HepG2 (cell line): Measurements from ENCODE around the gene STK38L. TPM values are rescaled to one million over a fixed set of nuclear protein-coding genes. Genes with fewer than 3 reads are reported as not detected.

Experiments used
- ERF ChIP-seq: IDR thresholded peaks from 2 replicates; pipeline ENCODE4 v1.6.1; 2018; ENCODE audit warnings: missing biosample characterization, missing genetic modification reagents
- HDAC6 ChIP-seq: fragments of 200-600 bp; sonication (generic); IDR thresholded peaks from 2 replicates; pipeline ENCODE4 v1.7.0; 2017; ENCODE audit warnings: mild to moderate bottlenecking, antibody characterized with exemption, low read length, low read depth
- JDP2 ChIP-seq: sonication (generic); formaldehyde crosslinking; IDR thresholded peaks from 2 replicates; pipeline ENCODE4 v1.8.1; 2022; ENCODE audit warnings: missing genetic modification reagents, borderline replicate concordance
- KLF11 ChIP-seq: IDR thresholded peaks from 2 replicates; pipeline ENCODE4 v1.6.1; 2016; ENCODE audit warnings: missing compliant biosample characterization
- ONECUT2 ChIP-seq: sonication (generic); formaldehyde crosslinking; IDR thresholded peaks from 2 replicates; pipeline ENCODE4 v1.4.0; 2020; ENCODE audit warnings: missing genetic modification reagents
- PATZ1 ChIP-seq: sonication (generic); formaldehyde crosslinking; IDR thresholded peaks from 2 replicates; pipeline ENCODE4 v1.4.0; 2020; ENCODE audit warnings: missing genetic modification reagents
- SIN3A ChIP-seq: IDR thresholded peaks from 2 replicates; pipeline ENCODE4 v1.6.1; 2011; ENCODE audit warnings: low read depth, mild to moderate bottlenecking, control low read depth, low read length, borderline replicate concordance
- SMC3 ChIP-seq: IDR thresholded peaks from 2 replicates; pipeline ENCODE4 v1.6.1; 2011; ENCODE audit warnings: low read length, improper control_type of control experiment
- TCF12 ChIP-seq, 2 experiments: fragments of 450-650 bp in 1 of 2; sonication (generic) in 1 of 2; formaldehyde crosslinking in 1 of 2; IDR thresholded peaks; 2 replicates each; pipeline versions ENCODE4 v1.6.1 to v1.8.0; 2017 to 2022; ENCODE audit warnings: antibody characterized with exemption in 1 of 2, mild to moderate bottlenecking in 1 of 2, missing genetic modification reagents in 1 of 2, moderate library complexity in 1 of 2
- XBP1 ChIP-seq: sonication (generic); formaldehyde crosslinking; IDR thresholded peaks from 2 replicates; pipeline ENCODE4 v1.5.0; 2020; ENCODE audit warnings: missing genetic modification reagents
- ZBTB8A ChIP-seq: sonication (generic); formaldehyde crosslinking; IDR thresholded peaks from 2 replicates; pipeline ENCODE4 v1.4.0; 2020; ENCODE audit warnings: mild to moderate bottlenecking, low read depth, missing genetic modification reagents, borderline replicate concordance
- ZMYM4 ChIP-seq: sonication (generic); formaldehyde crosslinking; IDR thresholded peaks from 2 replicates; pipeline ENCODE4 v1.8.1; 2023; ENCODE audit warnings: mild to moderate bottlenecking, missing genetic modification reagents
- ZNF333 ChIP-seq: sonication (generic); formaldehyde crosslinking; IDR thresholded peaks from 2 replicates; pipeline ENCODE4 v1.4.0; 2020; ENCODE audit warnings: mild to moderate bottlenecking, missing genetic modification reagents, borderline replicate concordance
- ZNF720 ChIP-seq: sonication (generic); formaldehyde crosslinking; IDR thresholded peaks from 2 replicates; pipeline ENCODE4 v1.4.0; 2020; ENCODE audit warnings: missing genetic modification reagents
- polyA plus RNA-seq, 8 experiments: library from polyadenylated mRNA; depleted of rRNA in 3 of 8; stranded (reverse) in 7 of 8; unstranded in 1 of 8; fragments of >200 nt; fragmentation: Illumina TruSeq in 4 of 8; extraction: Trizol in 4 of 8; gene quantifications; 2 replicates each; pipeline versions ENCODE4 v1.2.1 to v1.2.3, GENCODE V29; 2011 to 2016; ENCODE audit warnings: low read depth in 4 of 8, missing spikeins in 1 of 8, mixed read lengths in 1 of 8; ENCODE audit not compliant: insufficient read depth in 1 of 8
- total RNA-seq, 5 experiments: library from RNA; depleted of rRNA; stranded (reverse); fragments of >200 nt; fragmentation: Illumina TruSeq; extraction: Trizol; gene quantifications; 2 replicates each; pipeline ENCODE4 v1.2.3, GENCODE V29; 2016; ENCODE audit warnings: low read depth in 1 of 5
- TF ChIP-seq, protein P1 (sequence below): sonication (generic); formaldehyde crosslinking; IDR thresholded peaks from 2 replicates; pipeline ENCODE4 v1.5.0; 2020; ENCODE audit warnings: missing genetic modification reagents
- TF ChIP-seq, protein P2 (sequence below): sonication (generic); formaldehyde crosslinking; IDR thresholded peaks from 2 replicates; pipeline ENCODE4 v1.4.0; 2020; ENCODE audit warnings: missing genetic modification reagents, mild to moderate bottlenecking, borderline replicate concordance
- TF ChIP-seq, protein P3 (sequence below): sonication (generic); formaldehyde crosslinking; IDR thresholded peaks from 2 replicates; pipeline ENCODE4 v1.4.0; 2020; ENCODE audit warnings: mild to moderate bottlenecking, low read depth, missing genetic modification reagents
- TF ChIP-seq, protein P4 (sequence below): sonication (generic); formaldehyde crosslinking; IDR thresholded peaks from 2 replicates; pipeline ENCODE4 v1.4.0; 2020; ENCODE audit warnings: mild to moderate bottlenecking, missing genetic modification reagents
- TF ChIP-seq, protein P5 (sequence below): sonication (generic); formaldehyde crosslinking; IDR thresholded peaks from 2 replicates; pipeline ENCODE4 v1.8.1; 2022; ENCODE audit warnings: low read depth, mild to moderate bottlenecking, missing genetic modification reagents

The STK38L gene
- total and polyA plus RNA-seq, 2 of the 13 experiments (the other 11 are each of a cell fraction or from before 2014, with no cell fraction given), result 6.1 to 26.4 TPM

DNA sequence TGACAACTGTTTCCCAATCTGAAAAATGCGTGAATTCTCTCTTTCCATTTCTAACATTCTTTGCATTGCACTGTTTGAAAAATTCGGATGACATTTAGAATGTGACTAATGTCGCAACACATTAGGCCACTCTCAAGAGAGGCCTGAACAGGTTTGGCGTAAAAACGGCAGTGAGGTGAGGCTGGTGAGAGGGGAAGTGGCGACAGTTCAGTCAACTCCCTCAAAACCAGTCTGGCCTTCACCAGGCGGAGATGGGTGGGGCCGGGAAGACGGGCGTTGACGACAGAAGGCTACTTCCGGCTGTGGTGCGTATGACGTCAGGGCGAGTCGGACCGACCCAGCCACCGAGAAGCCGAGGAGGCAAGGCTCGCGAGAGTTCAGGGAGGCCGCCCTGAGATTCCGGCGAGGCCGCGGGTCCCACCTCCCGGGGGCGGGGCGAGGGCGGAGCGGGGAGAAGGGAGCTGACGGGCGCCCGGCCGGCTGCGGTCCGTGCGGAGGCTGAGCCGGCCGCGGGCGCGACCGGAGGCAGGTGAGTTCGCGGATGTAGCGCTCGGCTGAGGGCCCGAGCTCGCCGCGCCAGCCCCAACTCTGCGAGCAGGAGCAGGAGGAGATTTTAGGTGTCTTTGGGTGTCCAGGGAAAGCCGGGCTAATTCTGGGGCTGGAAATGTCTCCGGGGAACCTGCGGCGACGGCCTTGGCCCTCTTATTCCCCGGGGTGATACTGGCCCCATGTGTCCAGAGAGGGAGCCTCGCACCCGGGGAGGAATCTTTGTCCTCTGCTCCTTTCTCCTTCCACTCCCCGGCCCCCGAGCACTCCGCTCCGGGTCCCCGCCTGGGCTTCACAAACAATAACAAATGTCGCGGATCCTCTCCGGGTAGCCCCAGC, at the start of gene STK38L (continued):
- no peak for TF ChIP-seq XBP1
- peak; percentile 100 for TF ChIP-seq ZMYM4 (CRISPR knock-in tag)
- TF ChIP-seq HDAC6, result no peak
- TF ChIP-seq, protein P1, sequence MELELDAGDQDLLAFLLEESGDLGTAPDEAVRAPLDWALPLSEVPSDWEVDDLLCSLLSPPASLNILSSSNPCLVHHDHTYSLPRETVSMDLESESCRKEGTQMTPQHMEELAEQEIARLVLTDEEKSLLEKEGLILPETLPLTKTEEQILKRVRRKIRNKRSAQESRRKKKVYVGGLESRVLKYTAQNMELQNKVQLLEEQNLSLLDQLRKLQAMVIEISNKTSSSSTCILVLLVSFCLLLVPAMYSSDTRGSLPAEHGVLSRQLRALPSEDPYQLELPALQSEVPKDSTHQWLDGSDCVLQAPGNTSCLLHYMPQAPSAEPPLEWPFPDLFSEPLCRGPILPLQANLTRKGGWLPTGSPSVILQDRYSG (CRISPR knock-in tag), result no peak
- no peak for TF ChIP-seq SIN3A
- peak; percentile 20; the same call in 1 of the 2 replicates for TF ChIP-seq PATZ1 (CRISPR knock-in tag)
- TF ChIP-seq ZNF333 (CRISPR knock-in tag), result peak; percentile 57; the same call in 1 of the 2 replicates
- TF ChIP-seq, protein P2, sequence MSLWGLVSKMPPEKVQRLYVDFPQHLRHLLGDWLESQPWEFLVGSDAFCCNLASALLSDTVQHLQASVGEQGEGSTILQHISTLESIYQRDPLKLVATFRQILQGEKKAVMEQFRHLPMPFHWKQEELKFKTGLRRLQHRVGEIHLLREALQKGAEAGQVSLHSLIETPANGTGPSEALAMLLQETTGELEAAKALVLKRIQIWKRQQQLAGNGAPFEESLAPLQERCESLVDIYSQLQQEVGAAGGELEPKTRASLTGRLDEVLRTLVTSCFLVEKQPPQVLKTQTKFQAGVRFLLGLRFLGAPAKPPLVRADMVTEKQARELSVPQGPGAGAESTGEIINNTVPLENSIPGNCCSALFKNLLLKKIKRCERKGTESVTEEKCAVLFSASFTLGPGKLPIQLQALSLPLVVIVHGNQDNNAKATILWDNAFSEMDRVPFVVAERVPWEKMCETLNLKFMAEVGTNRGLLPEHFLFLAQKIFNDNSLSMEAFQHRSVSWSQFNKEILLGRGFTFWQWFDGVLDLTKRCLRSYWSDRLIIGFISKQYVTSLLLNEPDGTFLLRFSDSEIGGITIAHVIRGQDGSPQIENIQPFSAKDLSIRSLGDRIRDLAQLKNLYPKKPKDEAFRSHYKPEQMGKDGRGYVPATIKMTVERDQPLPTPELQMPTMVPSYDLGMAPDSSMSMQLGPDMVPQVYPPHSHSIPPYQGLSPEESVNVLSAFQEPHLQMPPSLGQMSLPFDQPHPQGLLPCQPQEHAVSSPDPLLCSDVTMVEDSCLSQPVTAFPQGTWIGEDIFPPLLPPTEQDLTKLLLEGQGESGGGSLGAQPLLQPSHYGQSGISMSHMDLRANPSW, result no peak
- TF ChIP-seq, protein P3, sequence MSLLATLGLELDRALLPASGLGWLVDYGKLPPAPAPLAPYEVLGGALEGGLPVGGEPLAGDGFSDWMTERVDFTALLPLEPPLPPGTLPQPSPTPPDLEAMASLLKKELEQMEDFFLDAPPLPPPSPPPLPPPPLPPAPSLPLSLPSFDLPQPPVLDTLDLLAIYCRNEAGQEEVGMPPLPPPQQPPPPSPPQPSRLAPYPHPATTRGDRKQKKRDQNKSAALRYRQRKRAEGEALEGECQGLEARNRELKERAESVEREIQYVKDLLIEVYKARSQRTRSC (CRISPR knock-in tag), result no peak
- TF ChIP-seq TCF12 (IDR thresholded peaks at IDR 0.05), result no peak
- TF ChIP-seq TCF12 (CRISPR knock-in tag; IDR thresholded peaks at IDR 0.05), result peak; percentile 85; the same call in 1 of the 2 replicates
- TF ChIP-seq JDP2 (CRISPR knock-in tag), result peak; percentile 38; the same call in 1 of the 2 replicates
- TF ChIP-seq ERF, result peak; percentile 85
- TF ChIP-seq, protein P4, sequence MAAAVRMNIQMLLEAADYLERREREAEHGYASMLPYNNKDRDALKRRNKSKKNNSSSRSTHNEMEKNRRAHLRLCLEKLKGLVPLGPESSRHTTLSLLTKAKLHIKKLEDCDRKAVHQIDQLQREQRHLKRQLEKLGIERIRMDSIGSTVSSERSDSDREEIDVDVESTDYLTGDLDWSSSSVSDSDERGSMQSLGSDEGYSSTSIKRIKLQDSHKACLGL, result peak; percentile 71
- no peak for TF ChIP-seq SMC3
- TF ChIP-seq ZBTB8A (CRISPR knock-in tag), result no peak
- no peak for TF ChIP-seq ONECUT2
- TF ChIP-seq ZNF720 (CRISPR knock-in tag), result no peak
- TF ChIP-seq, protein P5, sequence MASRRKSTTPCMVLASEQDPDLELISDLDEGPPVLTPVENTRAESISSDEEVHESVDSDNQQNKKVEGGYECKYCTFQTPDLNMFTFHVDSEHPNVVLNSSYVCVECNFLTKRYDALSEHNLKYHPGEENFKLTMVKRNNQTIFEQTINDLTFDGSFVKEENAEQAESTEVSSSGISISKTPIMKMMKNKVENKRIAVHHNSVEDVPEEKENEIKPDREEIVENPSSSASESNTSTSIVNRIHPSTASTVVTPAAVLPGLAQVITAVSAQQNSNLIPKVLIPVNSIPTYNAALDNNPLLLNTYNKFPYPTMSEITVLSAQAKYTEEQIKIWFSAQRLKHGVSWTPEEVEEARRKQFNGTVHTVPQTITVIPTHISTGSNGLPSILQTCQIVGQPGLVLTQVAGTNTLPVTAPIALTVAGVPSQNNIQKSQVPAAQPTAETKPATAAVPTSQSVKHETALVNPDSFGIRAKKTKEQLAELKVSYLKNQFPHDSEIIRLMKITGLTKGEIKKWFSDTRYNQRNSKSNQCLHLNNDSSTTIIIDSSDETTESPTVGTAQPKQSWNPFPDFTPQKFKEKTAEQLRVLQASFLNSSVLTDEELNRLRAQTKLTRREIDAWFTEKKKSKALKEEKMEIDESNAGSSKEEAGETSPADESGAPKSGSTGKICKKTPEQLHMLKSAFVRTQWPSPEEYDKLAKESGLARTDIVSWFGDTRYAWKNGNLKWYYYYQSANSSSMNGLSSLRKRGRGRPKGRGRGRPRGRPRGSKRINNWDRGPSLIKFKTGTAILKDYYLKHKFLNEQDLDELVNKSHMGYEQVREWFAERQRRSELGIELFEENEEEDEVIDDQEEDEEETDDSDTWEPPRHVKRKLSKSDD (CRISPR knock-in tag), result peak; percentile 100
- TF ChIP-seq KLF11, result no peak
